Measurements from ENCODE around the gene BID. TPM values are rescaled to one million over a fixed set of nuclear protein-coding genes. Genes with fewer than 3 reads are reported as not detected.

The BID gene
- polyA plus RNA-seq, 10 donors, result 16.0 to 26.5 (median 20.0) TPM

DNA sequence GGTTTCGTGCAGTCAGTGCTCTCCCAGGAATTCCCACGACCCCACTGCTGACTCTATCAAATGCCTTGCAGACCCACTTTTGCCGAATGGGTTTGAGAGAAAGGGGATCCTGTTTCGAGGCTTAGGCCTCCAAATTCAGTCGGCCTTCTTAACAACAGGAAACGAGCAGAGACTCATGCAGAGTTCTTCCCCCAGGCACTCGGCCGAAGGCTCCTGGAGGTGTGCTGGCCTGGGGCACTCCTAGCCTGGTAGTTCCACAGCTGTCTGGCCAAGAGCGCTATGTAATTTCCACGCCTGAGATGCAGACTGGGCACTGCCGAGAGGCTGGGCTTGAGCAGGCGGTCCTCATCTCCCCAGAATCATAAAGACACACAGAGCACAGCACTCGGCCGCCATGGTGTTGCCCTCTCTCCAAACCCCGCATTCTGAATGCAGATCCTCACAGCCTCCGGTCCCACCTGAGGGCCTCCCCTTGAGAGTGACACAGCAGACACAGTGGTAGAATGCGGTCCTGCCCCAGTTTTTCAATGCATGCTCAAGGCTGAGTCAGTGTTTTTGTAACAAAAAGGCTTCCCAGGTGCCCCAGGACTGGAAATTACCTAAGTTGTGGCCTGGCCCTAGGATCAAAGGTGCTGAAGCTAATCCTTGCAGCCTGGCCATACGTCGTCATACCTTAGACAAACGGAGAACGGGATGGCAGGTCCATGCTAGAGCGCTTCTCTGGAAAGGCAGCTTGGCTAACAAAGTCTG, 30.2 kb upstream of the BID start:
- DNase-seq, result no peak

- no peak for DNase-seq
These were observed 29.5 kb upstream of the BID start for GRCh38 chr22:17803609-17804270.

DNA sequence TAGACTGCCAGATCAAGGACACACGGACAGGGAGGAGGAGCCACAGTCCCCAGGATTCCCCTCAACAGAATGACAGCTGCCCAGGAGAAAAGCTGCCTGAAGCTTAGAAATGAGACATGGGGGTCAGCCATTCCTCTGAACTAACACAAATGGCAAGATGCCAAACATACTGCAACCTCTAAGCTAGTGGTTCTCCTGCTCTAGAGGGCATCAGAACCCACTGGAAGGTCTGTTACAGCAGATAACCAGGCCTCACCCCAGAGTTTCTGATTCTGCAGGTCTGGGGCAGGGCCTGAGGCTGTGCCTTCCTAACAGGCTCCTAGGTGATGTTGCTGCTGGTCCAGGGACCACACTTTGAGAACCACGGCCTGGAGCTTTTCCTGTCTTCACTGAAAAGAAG, 28.6 kb upstream of the BID start:
- no peak for DNase-seq

- no peak for DNase-seq
These were observed 28.1 kb upstream of the BID start for GRCh38 chr22:17802411-17802810.

DNA sequence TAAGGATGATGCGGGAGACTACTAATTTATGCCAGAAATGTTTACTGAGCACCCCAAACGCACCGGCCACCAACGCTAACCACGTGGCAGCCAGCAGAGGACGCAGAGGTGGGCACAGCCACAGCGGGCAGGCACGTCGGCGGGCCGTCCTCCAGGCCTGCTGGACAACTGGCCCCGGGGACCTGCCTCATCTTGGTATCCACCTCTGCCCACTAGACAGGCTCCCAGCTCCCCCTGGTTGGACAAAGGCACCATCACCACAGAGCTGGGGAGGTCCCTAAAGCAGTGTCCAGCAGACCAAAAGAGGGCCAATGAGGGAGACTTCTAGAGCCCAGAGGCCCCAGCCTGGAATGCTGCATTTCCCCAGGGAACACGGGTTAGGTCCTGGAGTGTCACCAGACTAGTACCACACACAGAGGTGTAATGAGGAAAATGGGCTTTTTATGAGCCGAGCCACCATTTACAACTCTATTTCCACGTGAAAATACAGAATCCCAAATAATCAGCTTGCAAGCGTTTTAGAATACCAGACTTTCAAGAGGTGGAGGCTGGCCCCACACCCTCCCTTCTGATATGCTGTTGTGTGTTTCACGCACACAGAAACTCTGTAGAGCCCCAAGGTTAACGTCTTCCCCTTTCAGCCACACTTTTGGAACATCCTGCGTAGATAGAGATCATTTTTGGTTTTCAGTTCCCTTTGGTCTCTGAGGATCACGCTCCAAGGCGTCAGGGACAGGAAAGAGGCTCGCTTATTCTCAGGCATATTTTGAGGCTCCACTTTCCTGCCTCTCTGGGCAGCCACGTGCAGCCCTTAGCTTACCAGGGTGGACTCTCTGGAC, 23.7 kb upstream of the BID start:
- peak in 1 of 3 donors; percentile 41 for DNase-seq

DNA sequence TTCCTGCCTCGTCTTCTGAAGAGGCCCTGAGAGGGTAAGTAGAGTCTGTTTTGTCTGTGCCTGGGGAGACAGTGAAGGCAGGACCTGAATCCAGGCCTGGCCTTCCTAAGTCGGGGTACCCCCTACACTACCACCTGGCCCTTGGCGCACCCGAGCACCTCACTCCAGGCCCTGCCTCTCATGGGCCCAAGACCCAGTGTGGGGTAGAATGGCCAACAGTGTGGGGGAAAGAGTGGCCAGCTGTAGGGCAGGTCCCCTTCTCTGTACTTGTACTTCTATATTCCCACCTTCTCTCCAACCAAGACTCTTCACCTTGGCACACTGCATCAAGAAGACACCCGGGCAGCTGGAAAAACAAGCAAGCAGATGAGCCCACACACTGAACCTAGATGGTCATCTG, 22.4 kb upstream of the BID start:
- no peak for DNase-seq

GRCh38 chr22:17795661-17796548, 21.6 kb upstream of the BID start:
- DNase-seq, result no peak

GRCh38 chr22:17794726-17795542, 20.7 kb upstream of the BID start:
- no peak for DNase-seq

GRCh38 chr22:17792854-17793434, 18.7 kb upstream of the BID start:
- no peak for DNase-seq

GRCh38 chr22:17792299-17792698, 18.0 kb upstream of the BID start:
- DNase-seq, result no peak

GRCh38 chr22:17791196-17791595, 16.9 kb upstream of the BID start:
- no peak for DNase-seq

- no peak for DNase-seq
These were observed 15.3 kb upstream of the BID start for GRCh38 chr22:17789379-17790200.

GRCh38 chr22:17788528-17789378, 14.5 kb upstream of the BID start:
- no peak for DNase-seq

GRCh38 chr22:17787716-17788330, 13.6 kb upstream of the BID start:
- DNase-seq, result no peak

DNA sequence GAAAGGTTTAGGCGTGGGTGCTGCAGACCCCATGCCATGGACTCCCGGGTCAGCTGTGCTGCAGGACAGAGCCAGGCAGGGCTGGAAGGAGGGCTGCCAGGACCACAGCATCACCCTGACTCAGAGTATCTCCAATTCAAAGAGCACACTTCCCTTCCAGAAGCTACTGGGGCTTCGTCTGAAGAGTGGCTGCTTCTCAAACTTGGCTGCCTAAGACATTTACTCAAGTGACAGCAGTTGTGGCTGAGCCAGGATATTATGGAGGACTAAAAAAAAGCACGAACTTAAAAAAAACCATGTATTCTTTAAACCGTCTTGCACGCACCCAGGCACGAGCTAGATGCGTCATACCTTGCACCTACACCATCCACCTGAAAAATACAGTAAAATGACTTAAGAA, 13.0 kb upstream of the BID start:
- no peak for DNase-seq

DNA sequence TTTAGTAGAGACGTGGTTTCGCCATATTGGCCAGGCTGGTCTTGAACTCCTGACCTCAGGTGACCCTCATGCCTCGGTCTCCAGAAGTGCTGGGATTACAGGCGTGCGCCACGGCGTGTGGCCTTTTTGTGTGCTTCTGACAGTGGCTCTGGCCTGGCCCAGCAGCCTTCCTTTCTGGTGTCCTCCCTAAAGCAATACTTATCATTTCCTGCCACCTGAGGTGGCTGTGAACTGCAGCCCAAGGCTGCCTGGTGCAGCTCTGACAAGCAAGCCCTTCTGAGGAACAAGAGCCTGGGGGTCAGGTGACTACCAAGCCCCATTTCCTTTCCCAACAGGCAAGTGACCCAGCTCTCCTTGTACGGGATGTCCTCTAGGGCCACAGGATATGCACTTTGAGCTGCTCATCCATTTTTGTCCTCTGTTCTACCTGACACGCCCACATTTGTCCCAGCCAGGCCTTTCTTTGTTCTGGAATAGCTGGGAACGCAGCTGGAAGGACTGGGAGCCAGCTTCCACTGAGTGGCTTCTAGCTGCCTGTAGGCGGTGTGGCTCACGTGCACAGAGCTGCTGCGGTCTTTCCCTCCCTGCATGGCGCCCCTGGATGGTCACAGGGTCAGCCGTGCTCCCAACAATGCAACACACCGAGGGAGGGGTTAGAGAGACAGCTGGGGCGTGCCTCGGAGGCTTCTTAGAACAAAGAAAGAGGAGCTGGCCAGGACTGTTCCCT, 12.3 kb upstream of the BID start:
- peak; percentile 64 to 87 (median 64) for DNase-seq

Data from muscle of back (tissue), 11 donors.